ENCODE data around the gene HMX1. TPM values are rescaled to one million over a fixed set of nuclear protein-coding genes. Genes with fewer than 3 reads are reported as not detected.
A peak's percentile ranks its signal among the peaks of the same experiment; 100 is the strongest.

The HMX1 gene
- 0.48 TPM in 1 of 2 replicates, not detected in the other for total RNA-seq

- no peaks in the 10 kb centered on the region for H3K36me3 ChIP-seq (ENCODE audit: control insufficient read depth, insufficient read depth, low read length)
- H3K4me3 ChIP-seq (ENCODE audit: low read depth, low read length), result no peak within 1 kb of the TSS
- TF ChIP-seq, protein P1, sequence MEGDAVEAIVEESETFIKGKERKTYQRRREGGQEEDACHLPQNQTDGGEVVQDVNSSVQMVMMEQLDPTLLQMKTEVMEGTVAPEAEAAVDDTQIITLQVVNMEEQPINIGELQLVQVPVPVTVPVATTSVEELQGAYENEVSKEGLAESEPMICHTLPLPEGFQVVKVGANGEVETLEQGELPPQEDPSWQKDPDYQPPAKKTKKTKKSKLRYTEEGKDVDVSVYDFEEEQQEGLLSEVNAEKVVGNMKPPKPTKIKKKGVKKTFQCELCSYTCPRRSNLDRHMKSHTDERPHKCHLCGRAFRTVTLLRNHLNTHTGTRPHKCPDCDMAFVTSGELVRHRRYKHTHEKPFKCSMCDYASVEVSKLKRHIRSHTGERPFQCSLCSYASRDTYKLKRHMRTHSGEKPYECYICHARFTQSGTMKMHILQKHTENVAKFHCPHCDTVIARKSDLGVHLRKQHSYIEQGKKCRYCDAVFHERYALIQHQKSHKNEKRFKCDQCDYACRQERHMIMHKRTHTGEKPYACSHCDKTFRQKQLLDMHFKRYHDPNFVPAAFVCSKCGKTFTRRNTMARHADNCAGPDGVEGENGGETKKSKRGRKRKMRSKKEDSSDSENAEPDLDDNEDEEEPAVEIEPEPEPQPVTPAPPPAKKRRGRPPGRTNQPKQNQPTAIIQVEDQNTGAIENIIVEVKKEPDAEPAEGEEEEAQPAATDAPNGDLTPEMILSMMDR (IDR thresholded peaks at IDR 0.05; ENCODE audit: insufficient read depth, low read length, poor library complexity, severe bottlenecking), result no peak
- DNase-seq (ENCODE audit: low read depth), result no peak
- peaks cover 86% of the 10 kb centered on the region for H3K27me3 ChIP-seq (ENCODE audit: control insufficient read depth, insufficient read depth, low read length)
These were observed at the start of gene HMX1 for GRCh38 chr4:8871417-8872401. Gene HMX1, minus strand, starts transcription at chr4:8871839. Its CDS starts 225 bp downstream, at chr4:8871614.

GRCh38 chr4:8920969-8921368, 49.3 kb upstream of the HMX1 start:
- TF ChIP-seq, protein P1 (IDR thresholded peaks at IDR 0.05; ENCODE audit: insufficient read depth, low read length, poor library complexity, severe bottlenecking), result no peak
- Histone ChIP-seq H3K4me3 (ENCODE audit: low read depth, low read length) (no peak overlapping the region), H3K27me3 (ENCODE audit: control insufficient read depth, insufficient read depth, low read length) (peaks cover 9% of the 10 kb centered on the region), H3K36me3 (ENCODE audit: control insufficient read depth, insufficient read depth, low read length) (no peaks in the 10 kb centered on the region)
- DNase-seq (ENCODE audit: low read depth), result no peak

DNA sequence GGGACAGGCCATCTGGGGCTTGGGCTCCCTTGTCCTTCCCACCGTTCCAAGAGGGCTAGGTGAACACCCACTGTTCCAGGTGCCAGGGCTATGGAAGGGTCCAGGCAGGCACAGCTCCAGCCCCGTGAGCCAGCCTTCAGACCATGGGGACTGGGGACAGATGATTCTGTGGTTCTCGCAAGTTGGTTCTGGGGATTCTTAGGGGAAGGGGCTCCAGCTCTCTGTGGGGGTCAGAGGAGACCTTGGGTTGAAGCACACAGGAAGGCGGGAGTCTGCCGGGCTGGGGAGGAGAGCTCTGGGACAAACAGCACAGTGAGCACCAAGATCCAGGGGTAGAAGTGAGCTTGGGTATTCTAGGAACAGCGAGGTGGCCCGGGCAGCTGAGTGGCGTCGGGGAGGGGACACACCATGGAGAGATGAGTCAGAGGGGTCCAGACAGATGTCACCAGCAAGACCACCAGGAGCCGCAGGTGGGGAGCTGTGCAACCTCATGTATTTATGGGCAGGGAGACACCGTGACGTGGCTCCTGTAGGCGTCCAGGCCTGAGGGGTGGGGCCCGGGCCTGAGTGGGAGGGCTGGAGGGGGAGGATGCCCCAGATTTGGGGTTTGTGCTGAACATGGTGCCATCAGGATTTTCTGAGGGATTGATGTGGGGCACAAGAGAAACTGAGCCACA, 48.8 kb upstream of the HMX1 start:
- Histone ChIP-seq H3K27me3 (ENCODE audit: control insufficient read depth, insufficient read depth, low read length) (peaks cover 9% of the 10 kb centered on the region), H3K36me3 (ENCODE audit: control insufficient read depth, insufficient read depth, low read length) (no peaks in the 10 kb centered on the region), H3K4me3 (ENCODE audit: low read depth, low read length) (no peak overlapping the region)
- TF ChIP-seq, protein P1 (IDR thresholded peaks at IDR 0.05; ENCODE audit: insufficient read depth, low read length, poor library complexity, severe bottlenecking), result no peak
- DNase-seq (ENCODE audit: low read depth), result no peak

DNA sequence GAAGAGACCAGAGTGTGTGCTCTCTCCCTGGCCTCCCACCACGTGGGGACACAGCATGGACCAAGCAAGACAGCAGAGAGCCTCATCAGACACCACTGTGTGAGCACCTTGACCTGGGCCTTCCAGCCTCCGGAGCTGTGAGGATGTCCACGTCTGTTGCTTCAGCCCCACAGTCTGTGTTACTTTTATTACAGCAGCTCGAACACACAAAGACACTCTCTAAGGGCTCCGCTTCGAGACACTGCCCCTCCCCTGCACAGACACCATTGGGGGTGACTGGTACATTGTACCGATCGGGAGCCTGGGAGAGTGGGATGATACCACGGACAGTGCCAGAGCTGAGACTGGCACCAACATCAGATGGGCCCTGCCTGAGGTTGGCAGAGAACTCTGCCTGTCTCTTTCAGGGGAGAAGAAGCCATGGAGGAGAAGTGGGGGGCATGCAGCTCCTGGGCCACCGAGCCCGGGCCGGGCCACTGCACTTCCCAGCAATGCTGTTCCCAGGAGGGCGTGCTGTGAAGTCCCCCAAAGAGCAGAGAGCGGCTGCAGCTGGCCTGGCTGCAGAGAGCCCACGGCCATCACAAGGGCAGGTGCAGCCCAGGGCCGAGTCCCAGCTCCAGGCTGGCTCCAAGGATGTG, 48.1 kb upstream of the HMX1 start:
- peaks cover 9% of the 10 kb centered on the region for H3K27me3 ChIP-seq (ENCODE audit: control insufficient read depth, insufficient read depth, low read length)
- TF ChIP-seq, protein P1 (IDR thresholded peaks at IDR 0.05; ENCODE audit: insufficient read depth, low read length, poor library complexity, severe bottlenecking), result no peak
- DNase-seq (ENCODE audit: low read depth), result no peak
- H3K4me3 ChIP-seq (ENCODE audit: low read depth, low read length), result no peak overlapping the region
- no peaks in the 10 kb centered on the region for H3K36me3 ChIP-seq (ENCODE audit: control insufficient read depth, insufficient read depth, low read length)

DNA sequence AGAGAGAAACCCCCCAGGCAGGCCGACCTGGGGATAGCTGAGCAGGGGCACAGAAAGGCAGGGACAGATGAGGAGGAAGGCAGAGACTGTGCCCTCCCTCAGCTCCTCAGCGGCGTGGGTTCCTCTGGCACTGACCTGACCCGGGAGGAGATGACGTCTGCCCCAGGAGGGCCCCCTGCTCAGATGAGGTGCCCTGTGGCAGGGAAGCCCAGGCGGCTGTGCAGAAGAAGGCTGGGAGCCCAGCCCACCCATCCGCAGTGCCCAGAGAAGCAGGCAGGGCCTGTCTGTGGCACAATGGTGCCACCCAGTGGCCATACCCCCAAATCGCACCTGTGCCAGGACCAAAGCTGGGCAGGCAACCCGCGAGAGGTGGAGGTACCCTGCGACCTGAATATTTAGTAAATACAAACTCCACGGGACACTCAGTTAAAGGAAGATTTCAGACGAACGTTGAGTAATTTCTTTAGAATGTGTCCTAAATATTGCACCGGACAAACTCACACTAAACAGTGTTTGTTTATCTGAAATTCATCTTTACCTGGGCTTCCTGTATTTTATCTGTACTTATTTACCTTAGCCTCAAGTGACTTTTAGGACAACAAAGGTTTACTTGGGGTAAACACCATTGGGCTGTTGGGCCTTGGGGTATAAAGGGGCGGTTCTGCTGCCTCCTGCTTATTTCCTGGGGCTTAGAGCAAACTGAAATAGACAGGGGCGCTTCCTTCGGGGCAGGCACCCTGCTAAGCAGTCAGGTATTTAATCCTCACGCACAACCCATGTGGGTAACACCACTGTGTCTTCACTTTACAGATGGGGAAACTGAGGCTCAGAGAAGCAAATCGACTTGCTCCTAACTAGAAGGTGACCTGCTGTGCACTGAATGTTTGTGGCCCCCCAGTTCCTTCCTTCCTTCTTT, 46.5 kb upstream of the HMX1 start:
- DNase-seq (ENCODE audit: low read depth), result peak; percentile 0
- H3K27me3 ChIP-seq (ENCODE audit: control insufficient read depth, insufficient read depth, low read length), result peaks cover 9% of the 10 kb centered on the region
- TF ChIP-seq, protein P1 (IDR thresholded peaks at IDR 0.05; ENCODE audit: insufficient read depth, low read length, poor library complexity, severe bottlenecking), result peak; percentile 90
- H3K36me3 ChIP-seq (ENCODE audit: control insufficient read depth, insufficient read depth, low read length), result no peaks in the 10 kb centered on the region
- H3K4me3 ChIP-seq (ENCODE audit: low read depth, low read length), result no peak overlapping the region
